Endothelial cell of umbilical vein (primary cell): Measurements from ENCODE around the gene GABBR2. TPM values are rescaled to one million over a fixed set of nuclear protein-coding genes. Genes with fewer than 3 reads are reported as not detected.

Experiments used
- BruUV-seq: library from RNA; stranded (reverse); fragments of 400-500 nt; replicated peaks from 2 replicates; lab custom pipeline; 2021; lab: Mats Ljungman, UMichigan
- CTCF ChIA-PET: fragments of 300-600, 350-600 bp; sonication (Branson Sonifier 250); formaldehyde crosslinking; loops from one replicate; lab custom pipeline; 2021; ENCODE audit warnings: antibody characterized with exemption, inconsistent platforms; lab: Charles Lee
- POLR2A ChIA-PET: fragments of 300-600, 350-600 bp; sonication (Branson Sonifier 250); formaldehyde crosslinking; loops from one replicate; lab custom pipeline; 2021; ENCODE audit warnings: antibody characterized with exemption, inconsistent platforms; lab: Charles Lee
- DNase-seq: peaks from one replicate; pipeline ENCODE4 v3.0.0-alpha.2; 2011; ENCODE audit warnings: low read depth, low spot score
- FAIRE-seq: peaks from 2 replicates; lab custom pipeline; 2011; peaks lifted over from hg19 to GRCh38; lab: Jason Lieb, UNC
- H2AFZ ChIP-seq: 2 replicates; pipeline ENCODE4 v1.6.0; 2012; ENCODE audit warnings: low read depth, low read length, control low read depth, inconsistent platforms
- H3K27ac ChIP-seq: 2 replicates; pipeline ENCODE4 v1.5.1; 2011; ENCODE audit warnings: low read depth, mild to moderate bottlenecking, control low read depth, low read length, moderate library complexity; ENCODE audit not compliant: insufficient read depth
- H3K27me3 ChIP-seq, 2 experiments: 2 replicates each; pipeline versions ENCODE4 v1.6.0 to v1.6.1; 2011; ENCODE audit warnings: low read length in 2 of 2, mixed read lengths in 1 of 2; ENCODE audit not compliant: control insufficient read depth in 2 of 2, insufficient read depth in 2 of 2
- H3K36me3 ChIP-seq, 2 experiments: 2 replicates in 1 of 2; 3 replicates in 1 of 2; pipeline ENCODE4 v1.5.1; 2011; ENCODE audit warnings: low read length in 2 of 2, mild to moderate bottlenecking in 1 of 2, moderate library complexity in 1 of 2; ENCODE audit not compliant: control insufficient read depth in 2 of 2, insufficient read depth in 2 of 2; ENCODE audit errors: extremely low read depth in 1 of 2
- H3K4me1 ChIP-seq: 3 replicates; pipeline ENCODE4 v1.5.1; 2011; ENCODE audit warnings: mild to moderate bottlenecking, low read length; ENCODE audit not compliant: control insufficient read depth, insufficient read depth; ENCODE audit errors: extremely low read depth
- H3K4me2 ChIP-seq: 2 replicates; pipeline ENCODE4 v1.6.1; 2011; ENCODE audit warnings: low read length, control low read depth, mixed read lengths; ENCODE audit not compliant: insufficient read depth
- H3K4me3 ChIP-seq, 3 experiments: fragments of 200-600 bp in 1 of 3; sonication (generic), shearing (Covaris generic) in 1 of 3; replicated peaks in 1 of 3; 2 replicates each; pipeline ENCODE4 v1.5.1; 2011 to 2016; ENCODE audit warnings: control low read depth in 3 of 3, low read length in 3 of 3, mild to moderate bottlenecking in 2 of 3, inconsistent platforms in 1 of 3, low read depth in 1 of 3, moderate library complexity in 1 of 3; ENCODE audit not compliant: insufficient read depth in 1 of 3
- H3K79me2 ChIP-seq: 2 replicates; pipeline ENCODE4 v1.6.0; 2012; ENCODE audit warnings: low read length, inconsistent platforms; ENCODE audit not compliant: control insufficient read depth, insufficient read depth
- H3K9ac ChIP-seq: replicated peaks from 2 replicates; pipeline ENCODE3; 2011; ENCODE audit warnings: low read length, control low read depth; ENCODE audit not compliant: insufficient read depth; ENCODE audit errors: extremely low read depth
- H3K9me1 ChIP-seq: replicated peaks from 3 replicates; pipeline ENCODE4 v1.6.0; 2011; ENCODE audit warnings: mild to moderate bottlenecking, low read length; ENCODE audit not compliant: control insufficient read depth, insufficient read depth; ENCODE audit errors: extremely low read depth
- H3K9me3 ChIP-seq: replicated peaks from 2 replicates; pipeline ENCODE4 v1.5.1; 2012; ENCODE audit warnings: low read length, inconsistent platforms; ENCODE audit not compliant: control insufficient read depth, insufficient read depth
- H4K20me1 ChIP-seq: replicated peaks from 2 replicates; pipeline ENCODE3; 2011; ENCODE audit warnings: mild to moderate bottlenecking, low read length; ENCODE audit not compliant: control insufficient read depth, insufficient read depth; ENCODE audit errors: extremely low read depth
- EZH2 ChIP-seq: IDR thresholded peaks from 2 replicates; pipeline ENCODE4 v1.6.1; 2012; ENCODE audit warnings: borderline replicate concordance, low read depth, mild to moderate bottlenecking, moderate library complexity, low read length, inconsistent platforms; ENCODE audit not compliant: severe bottlenecking
- FOS ChIP-seq: IDR thresholded peaks from 2 replicates; pipeline ENCODE4 v1.6.1; 2011; ENCODE audit warnings: mild to moderate bottlenecking, low read length, moderate library complexity, borderline replicate concordance; ENCODE audit not compliant: insufficient read depth
- GATA2 ChIP-seq: IDR thresholded peaks from 2 replicates; pipeline ENCODE4 v1.7.0; 2011; ENCODE audit warnings: low read depth, mild to moderate bottlenecking, moderate library complexity, mixed read lengths, low read length; ENCODE audit not compliant: insufficient read length, insufficient read depth
- JUN ChIP-seq: IDR thresholded peaks from 2 replicates; pipeline ENCODE4 v1.6.1; 2011; ENCODE audit warnings: borderline replicate concordance, low read depth; ENCODE audit not compliant: insufficient read length, insufficient read depth
- MAX ChIP-seq: IDR thresholded peaks from 2 replicates; pipeline ENCODE4 v1.6.1; 2011; ENCODE audit not compliant: insufficient read depth, insufficient read length
- MYC ChIP-seq: IDR thresholded peaks from one replicate; pipeline ENCODE4 v1.6.1; 2011; ENCODE audit warnings: mild to moderate bottlenecking, low read depth, low read length
- POLR2A ChIP-seq: IDR thresholded peaks from 2 replicates; pipeline ENCODE4 v1.6.1; 2012; ENCODE audit warnings: low read depth, mild to moderate bottlenecking, control low read depth, low read length
- POLR2AphosphoS5 ChIP-seq: IDR thresholded peaks from 2 replicates; pipeline ENCODE4 v1.6.1; 2012; ENCODE audit warnings: low read depth, mild to moderate bottlenecking, control low read depth, low read length, moderate library complexity; ENCODE audit not compliant: insufficient read depth
- dilution Hi-C: fragments of 300-500 bp; cut with MboI; formaldehyde crosslinking; loops from one replicate; pipeline ENCODE4 v1.15.0; 2019; ENCODE audit warnings: low sequenced_read_pairs; ENCODE audit not compliant: extremely low pct_ligation_motif_present
- intact Hi-C: fragments of 100-400 bp; cut with micrococcal nuclease; formaldehyde crosslinking; loops from one replicate; pipeline ENCODE4 v1.10.0; 2022
- polyA plus RNA-seq, 4 experiments: library from polyadenylated mRNA; depleted of rRNA in 3 of 4; stranded (reverse) in 3 of 4; unstranded in 1 of 4; fragments of >200 nt; gene quantifications; 2 replicates each; pipeline versions ENCODE4 v1.2.1 to v1.2.3, GENCODE V29; 2011 to 2012; ENCODE audit warnings: missing spikeins in 1 of 4
- total RNA-seq: library from RNA; stranded (reverse); gene quantifications from 2 replicates; pipeline ENCODE4 v1.2.3, GENCODE V29; 2021
- TF ChIP-seq, protein P1 (sequence below), 2 donors: IDR thresholded peaks; 1 replicate in 1 of 2; 2 replicates in 1 of 2; pipeline ENCODE4 v1.5.1; 2011; ENCODE audit warnings: low read length in 2 of 2, mild to moderate bottlenecking in 2 of 2, moderate library complexity in 2 of 2, control low read depth in 1 of 2, inconsistent platforms in 1 of 2, low read depth in 1 of 2; ENCODE audit not compliant: insufficient read depth in 1 of 2; ENCODE audit errors: extremely low read depth in 1 of 2

Gene GABBR2
- total and polyA plus RNA-seq, 2 donors (not counting 3 experiments of a cell fraction or from before 2014, with no cell fraction given), result 1.1 to 9.2 TPM

GRCh38 chr9:98516205-98516896 lies 192.4 kb downstream of the GABBR2 start:
- no peak for TF ChIP-seq MYC
- no peak for TF ChIP-seq GATA2
- no peak for TF ChIP-seq JUN
- TF ChIP-seq POLR2A, result no peak
- TF ChIP-seq EZH2, result no peak
- TF ChIP-seq MAX, result no peak
- no peak for TF ChIP-seq POLR2AphosphoS5
- TF ChIP-seq, protein P1, sequence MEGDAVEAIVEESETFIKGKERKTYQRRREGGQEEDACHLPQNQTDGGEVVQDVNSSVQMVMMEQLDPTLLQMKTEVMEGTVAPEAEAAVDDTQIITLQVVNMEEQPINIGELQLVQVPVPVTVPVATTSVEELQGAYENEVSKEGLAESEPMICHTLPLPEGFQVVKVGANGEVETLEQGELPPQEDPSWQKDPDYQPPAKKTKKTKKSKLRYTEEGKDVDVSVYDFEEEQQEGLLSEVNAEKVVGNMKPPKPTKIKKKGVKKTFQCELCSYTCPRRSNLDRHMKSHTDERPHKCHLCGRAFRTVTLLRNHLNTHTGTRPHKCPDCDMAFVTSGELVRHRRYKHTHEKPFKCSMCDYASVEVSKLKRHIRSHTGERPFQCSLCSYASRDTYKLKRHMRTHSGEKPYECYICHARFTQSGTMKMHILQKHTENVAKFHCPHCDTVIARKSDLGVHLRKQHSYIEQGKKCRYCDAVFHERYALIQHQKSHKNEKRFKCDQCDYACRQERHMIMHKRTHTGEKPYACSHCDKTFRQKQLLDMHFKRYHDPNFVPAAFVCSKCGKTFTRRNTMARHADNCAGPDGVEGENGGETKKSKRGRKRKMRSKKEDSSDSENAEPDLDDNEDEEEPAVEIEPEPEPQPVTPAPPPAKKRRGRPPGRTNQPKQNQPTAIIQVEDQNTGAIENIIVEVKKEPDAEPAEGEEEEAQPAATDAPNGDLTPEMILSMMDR (IDR thresholded peaks at IDR 0.05; ENCODE audit: extremely low read depth in 1 of 2, insufficient read depth in 1 of 2, low read depth in 1 of 2, low read length in 2 of 2), result no peak
- TF ChIP-seq FOS, result no peak

More at GRCh38 chr9:98516205-98516896, 192.4 kb downstream of the GABBR2 start:
- ChIA-PET CTCF (no interaction called here), POLR2A (no interaction called here)
- H3K9ac ChIP-seq, result no peak overlapping the region
- dilution Hi-C loops, result no loop called here
- no peak overlapping the region for H3K27ac ChIP-seq
- intact Hi-C loops, result no loop called here
- no peaks in the 10 kb centered on the region for H3K79me2 ChIP-seq
- no peak for FAIRE-seq
- no peaks in the 10 kb centered on the region for H3K36me3 ChIP-seq
- no peaks in the 10 kb centered on the region for H3K9me1 ChIP-seq
- DNase-seq, result no peak
- no peaks in the 10 kb centered on the region for H3K27me3 ChIP-seq
- H3K4me1 ChIP-seq, result peaks cover 14% of the 10 kb centered on the region
- H3K4me3 ChIP-seq, result no peak overlapping the region
- H2AFZ ChIP-seq, result no peak overlapping the region
- BruUV-seq, result no TSS peak
- H3K4me2 ChIP-seq, result no peak overlapping the region
- H4K20me1 ChIP-seq, result no peaks in the 10 kb centered on the region
- no peaks in the 10 kb centered on the region for H3K9me3 ChIP-seq
